ENCODE results near the gene VMO1.

DNA sequence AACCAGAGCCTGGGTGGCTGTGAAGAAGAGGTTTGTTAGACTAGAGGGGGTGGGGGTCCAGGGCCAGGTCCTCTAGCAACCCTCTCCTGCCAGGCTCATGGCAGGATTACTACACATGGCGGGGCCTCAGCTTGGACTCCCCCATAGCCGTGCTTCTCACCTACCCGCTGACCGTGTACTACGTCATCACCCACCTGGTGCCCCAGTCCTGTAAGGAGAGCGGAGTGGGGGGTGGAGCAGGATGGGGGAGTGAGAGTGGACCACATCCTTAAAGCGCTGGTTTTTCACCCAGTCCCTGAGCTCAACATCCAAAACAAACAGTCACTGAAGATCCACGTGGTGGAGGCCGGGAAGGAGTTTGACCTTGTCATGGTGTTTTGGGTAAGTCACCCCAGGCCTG is 42.3 kb downstream of the VMO1 start:
- TF ChIP-seq CTCF (IDR thresholded peaks at IDR 0.05; ENCODE audit: low read depth, low read length, missing input control) (no peak), FOXA1 (IDR thresholded peaks at IDR 0.05) (no peak), RAD21 (IDR thresholded peaks at IDR 0.05) (no peak), MAX (IDR thresholded peaks at IDR 0.05) (no peak), RXRA (IDR thresholded peaks at IDR 0.05) (no peak)
- TF ChIP-seq, protein P1, sequence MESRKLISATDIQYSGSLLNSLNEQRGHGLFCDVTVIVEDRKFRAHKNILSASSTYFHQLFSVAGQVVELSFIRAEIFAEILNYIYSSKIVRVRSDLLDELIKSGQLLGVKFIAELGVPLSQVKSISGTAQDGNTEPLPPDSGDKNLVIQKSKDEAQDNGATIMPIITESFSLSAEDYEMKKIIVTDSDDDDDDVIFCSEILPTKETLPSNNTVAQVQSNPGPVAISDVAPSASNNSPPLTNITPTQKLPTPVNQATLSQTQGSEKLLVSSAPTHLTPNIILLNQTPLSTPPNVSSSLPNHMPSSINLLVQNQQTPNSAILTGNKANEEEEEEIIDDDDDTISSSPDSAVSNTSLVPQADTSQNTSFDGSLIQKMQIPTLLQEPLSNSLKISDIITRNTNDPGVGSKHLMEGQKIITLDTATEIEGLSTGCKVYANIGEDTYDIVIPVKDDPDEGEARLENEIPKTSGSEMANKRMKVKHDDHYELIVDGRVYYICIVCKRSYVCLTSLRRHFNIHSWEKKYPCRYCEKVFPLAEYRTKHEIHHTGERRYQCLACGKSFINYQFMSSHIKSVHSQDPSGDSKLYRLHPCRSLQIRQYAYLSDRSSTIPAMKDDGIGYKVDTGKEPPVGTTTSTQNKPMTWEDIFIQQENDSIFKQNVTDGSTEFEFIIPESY (IDR thresholded peaks at IDR 0.05) = no peak

Measured in liver (tissue), 3 donors.